NCI-H2196 treated with DMSO at 0.1 percent for 48 hours (cell line): ENCODE data around the gene NXPH4.

Source experiments
- DNase-seq: peaks from one replicate; lab custom pipeline; 2025; ENCODE audit not compliant: unreplicated experiment; lab: John Stamatoyannopoulos, UW

Gene NXPH4

GRCh38 chr12:57183939-57184725, 32.5 kb upstream of the NXPH4 start:
- DNase-seq, result no peak

GRCh38 chr12:57185403-57185802, 31.2 kb upstream of the NXPH4 start:
- no peak for DNase-seq

- no peak for DNase-seq
Measured at GRCh38 chr12:57185906-57186508, 30.6 kb upstream of the NXPH4 start.

GRCh38 chr12:57187222-57188089, 29.1 kb upstream of the NXPH4 start:
- DNase-seq, result no peak

GRCh38 chr12:57188090-57188425, 28.5 kb upstream of the NXPH4 start:
- no peak for DNase-seq

GRCh38 chr12:57190037-57190436, 26.6 kb upstream of the NXPH4 start:
- no peak for DNase-seq

- no peak for DNase-seq
Measured at GRCh38 chr12:57190821-57191220, 25.8 kb upstream of the NXPH4 start.

GRCh38 chr12:57191410-57191809, 25.2 kb upstream of the NXPH4 start:
- DNase-seq, result no peak

GRCh38 chr12:57192920-57193319, 23.7 kb upstream of the NXPH4 start:
- DNase-seq, result no peak

GRCh38 chr12:57193706-57194245, 22.8 kb upstream of the NXPH4 start:
- DNase-seq, result no peak

- DNase-seq, result no peak
Measured at GRCh38 chr12:57194253-57194652, 22.3 kb upstream of the NXPH4 start.

GRCh38 chr12:57195186-57195585, 21.4 kb upstream of the NXPH4 start:
- no peak for DNase-seq

- no peak for DNase-seq
Measured at GRCh38 chr12:57195611-57196371, 20.8 kb upstream of the NXPH4 start.

- DNase-seq, result no peak
Measured at GRCh38 chr12:57196439-57196838, 20.2 kb upstream of the NXPH4 start.

- no peak for DNase-seq
Measured at GRCh38 chr12:57196956-57197355, 19.6 kb upstream of the NXPH4 start.

GRCh38 chr12:57198329-57198728, 18.3 kb upstream of the NXPH4 start:
- DNase-seq, result no peak

- DNase-seq, result no peak
Measured at GRCh38 chr12:57199191-57199590, 17.4 kb upstream of the NXPH4 start.

- no peak for DNase-seq
Measured at GRCh38 chr12:57200497-57200896, 16.1 kb upstream of the NXPH4 start.

GRCh38 chr12:57201219-57201618, 15.4 kb upstream of the NXPH4 start:
- DNase-seq, result no peak

- no peak for DNase-seq
Measured at GRCh38 chr12:57201631-57202030, 15.0 kb upstream of the NXPH4 start.

GRCh38 chr12:57202321-57202720, 14.3 kb upstream of the NXPH4 start:
- no peak for DNase-seq
